Measurements from ENCODE around the gene HSPBP1. TPM values are rescaled to one million over a fixed set of nuclear protein-coding genes. Genes with fewer than 3 reads are reported as not detected.

HSPBP1 gene
- total and polyA plus RNA-seq, 12 donors = 18.8 to 49.8 (median 33.2) TPM

GRCh38 chr19:55297267-55297666 is 17.4 kb upstream of the HSPBP1 start:
- intact Hi-C loops (cut with DNase I) = loop anchor here in 1 of 2 donors (10.0 kb wide), 1 partner anchor 118 kb away; no protein-coding TSS in a partner anchor
- Histone ChIP-seq H3K27ac (no peak overlapping the region), H3K36me3 (replicated peaks in 1 of 2) (no peaks in the 10 kb centered on the region), H3K4me3 (no peak overlapping the region), H3K4me1 (replicated peaks in 1 of 2) (peaks cover 0 to 9% of the 10 kb centered on the region in 2 donors), H3K9me3 (replicated peaks in 1 of 3) (no peaks in the 10 kb centered on the region), H3K27me3 (no peaks in the 10 kb centered on the region)
- TF ChIP-seq POLR2A (IDR thresholded peaks at IDR 0.05) (no peak), CTCF (IDR thresholded peaks at IDR 0.05) (no peak)
- DNase-seq = no peak
- WGBS, 4 donors = 85 to 93% (median 92%) methylated on average over 8 to 10 of the region's 10 CpGs

DNA sequence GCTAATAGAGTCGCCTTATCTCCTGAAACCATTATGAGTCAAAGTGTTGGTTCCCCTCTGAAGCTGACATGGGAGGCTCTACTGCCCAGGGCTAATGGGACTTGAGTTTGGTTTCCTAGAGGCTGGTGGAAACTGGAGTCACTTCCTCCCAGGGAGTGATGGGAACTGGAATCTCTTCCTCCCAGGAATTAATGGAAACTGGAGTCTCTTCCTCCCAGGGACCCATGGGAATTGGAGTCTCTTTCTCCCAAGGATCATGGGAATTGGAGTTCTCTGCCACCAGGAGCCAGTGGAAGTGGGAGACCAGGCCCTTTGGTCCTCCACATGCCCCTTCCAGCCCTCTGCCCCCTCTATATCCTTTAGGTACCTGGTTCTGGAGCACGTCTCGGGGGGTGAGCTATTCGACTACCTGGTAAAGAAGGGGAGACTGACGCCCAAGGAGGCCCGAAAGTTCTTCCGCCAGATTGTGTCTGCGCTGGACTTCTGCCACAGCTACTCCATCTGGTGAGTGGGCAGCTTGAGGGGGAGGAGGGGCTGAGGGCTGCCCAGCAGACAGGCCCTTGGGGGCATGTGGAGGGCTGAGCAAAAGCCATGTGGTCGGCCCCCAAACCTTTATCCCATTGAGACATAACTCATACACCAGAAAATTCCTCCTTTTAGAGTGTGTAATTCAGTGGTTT is 9.3 kb upstream of the HSPBP1 start:
- Histone ChIP-seq H3K36me3 (replicated peaks in 1 of 2) (no peaks in the 10 kb centered on the region), H3K4me1 (replicated peaks in 1 of 2) (peaks cover 0 to 3% of the 10 kb centered on the region in 2 donors), H3K9me3 (replicated peaks in 1 of 3) (no peaks in the 10 kb centered on the region), H3K27ac (no peak overlapping the region), H3K27me3 (no peaks in the 10 kb centered on the region), H3K4me3 (no peak overlapping the region)
- intact Hi-C loops (cut with DNase I) = no loop called here
- no peak for DNase-seq
- 94 to 98% (median 95%) methylated on average over 9 of the region's 9 CpGs for WGBS, 4 donors
- TF ChIP-seq CTCF (IDR thresholded peaks at IDR 0.05) (no peak), POLR2A (IDR thresholded peaks at IDR 0.05) (no peak)

GRCh38 chr19:55287361-55288079 is 7.6 kb upstream of the HSPBP1 start:
- Histone ChIP-seq H3K27me3 (no peaks in the 10 kb centered on the region), H3K4me1 (replicated peaks in 1 of 2) (peaks cover 0 to 3% of the 10 kb centered on the region in 2 donors), H3K36me3 (replicated peaks in 1 of 2) (no peaks in the 10 kb centered on the region), H3K27ac (no peak overlapping the region), H3K9me3 (replicated peaks in 1 of 3) (no peaks in the 10 kb centered on the region), H3K4me3 (no peak overlapping the region)
- TF ChIP-seq CTCF (IDR thresholded peaks at IDR 0.05) (no peak), POLR2A (IDR thresholded peaks at IDR 0.05) (no peak)
- no peak for DNase-seq
- intact Hi-C loops (cut with DNase I) = no loop called here
- 91 to 97% (median 93%) methylated on average over 7 to 21 of the region's 21 CpGs for WGBS, 4 donors

GRCh38 chr19:55285229-55285890 is 5.5 kb upstream of the HSPBP1 start:
- Histone ChIP-seq H3K36me3 (replicated peaks in 1 of 2) (no peaks in the 10 kb centered on the region), H3K4me3 (no peak overlapping the region), H3K27me3 (no peaks in the 10 kb centered on the region), H3K4me1 (replicated peaks in 1 of 2) (peaks cover 0 to 5% of the 10 kb centered on the region in 2 donors), H3K9me3 (replicated peaks in 1 of 3) (no peaks in the 10 kb centered on the region), H3K27ac (peak overlapping the region in 1 of 5 donors; percentile 17)
- intact Hi-C loops (cut with DNase I) = no loop called here
- 47 to 55% (median 50%) methylated on average over 7 to 18 of the region's 18 CpGs for WGBS, 4 donors
- TF ChIP-seq CTCF (IDR thresholded peaks at IDR 0.05) (no peak), POLR2A (IDR thresholded peaks at IDR 0.05) (no peak)
- no peak for DNase-seq

Data from adrenal gland (tissue), 12 donors.